Breast epithelium (tissue), 4 donors: Measurements from ENCODE around the gene LPAR2. TPM values are rescaled to one million over a fixed set of nuclear protein-coding genes. Genes with fewer than 3 reads are reported as not detected.
"Not testable (repeated sequence)": the region's sequence is repeated elsewhere in the genome, so short reads cannot be mapped to it uniquely, and the experiment has no call there.

Source experiments
- DNase-seq, 2 donors: peaks; one replicate each; pipeline ENCODE4 v3.0.0-alpha.2; 2019; ENCODE audit warnings: low spot score in 2 of 2
- H3K27ac ChIP-seq, 2 donors: fragments of 200-600 bp; sonication (generic) in 1 of 2; one replicate each; pipeline ENCODE4 v1.5.1; 2016 to 2019; ENCODE audit warnings: mild to moderate bottlenecking in 1 of 2
- H3K27me3 ChIP-seq, 2 donors: fragments of 200-600 bp; sonication (generic) in 1 of 2; one replicate each; pipeline versions ENCODE4 v1.5.1 to v1.6.0; 2017 to 2019; ENCODE audit warnings: control low read depth in 1 of 2, mild to moderate bottlenecking in 1 of 2
- H3K36me3 ChIP-seq: fragments of 200-600 bp; one replicate; pipeline ENCODE4 v1.5.1; 2019
- H3K4me1 ChIP-seq, 2 donors: fragments of 200-600 bp; sonication (generic); one replicate each; pipeline ENCODE4 v1.5.1; 2016 to 2019; ENCODE audit warnings: control low read depth in 1 of 2
- H3K4me3 ChIP-seq, 3 donors: fragments of 200-600 bp; sonication (generic); 1 replicate in 2 of 3; 2 replicates in 1 of 3; pipeline ENCODE4 v1.5.1; 2016 to 2019; ENCODE audit warnings: mild to moderate bottlenecking in 3 of 3, moderate library complexity in 2 of 3
- H3K9me3 ChIP-seq, 2 donors: fragments of 200-600 bp; sonication (generic) in 1 of 2; one replicate each; pipeline ENCODE4 v1.5.1; 2016 to 2019; ENCODE audit warnings: control low read depth in 1 of 2
- CTCF ChIP-seq, 3 donors: fragments of 450-650 bp; IDR thresholded peaks; one replicate each; pipeline ENCODE4 v1.5.1; 2016 to 2017; ENCODE audit warnings: antibody characterized with exemption in 3 of 3, mild to moderate bottlenecking in 3 of 3, moderate library complexity in 3 of 3
- POLR2A ChIP-seq: fragments of 450-650 bp; IDR thresholded peaks from one replicate; pipeline ENCODE4 v1.6.1; 2016; ENCODE audit warnings: antibody characterized with exemption, mild to moderate bottlenecking, moderate library complexity
- POLR2AphosphoS5 ChIP-seq, 3 donors: sonication (generic); formaldehyde crosslinking; IDR thresholded peaks; one replicate each; pipeline ENCODE4 v1.6.1; 2017; ENCODE audit warnings: antibody characterized with exemption in 3 of 3
- intact Hi-C: fragments of 100-400 bp; cut with DNase I; formaldehyde crosslinking; loops from one replicate; pipeline ENCODE4 v1.15.1; 2023; ENCODE audit warnings: low total_unique reads
- total RNA-seq, 3 donors: library from RNA; depleted of rRNA; stranded (reverse); fragments of >200 nt; gene quantifications; one replicate each; pipeline ENCODE4 v1.1.0, GENCODE V29; 2016

Gene LPAR2
- total RNA-seq, 3 donors from 2014 or later, result 3.2 to 17.1 (median 16.4) TPM

DNA sequence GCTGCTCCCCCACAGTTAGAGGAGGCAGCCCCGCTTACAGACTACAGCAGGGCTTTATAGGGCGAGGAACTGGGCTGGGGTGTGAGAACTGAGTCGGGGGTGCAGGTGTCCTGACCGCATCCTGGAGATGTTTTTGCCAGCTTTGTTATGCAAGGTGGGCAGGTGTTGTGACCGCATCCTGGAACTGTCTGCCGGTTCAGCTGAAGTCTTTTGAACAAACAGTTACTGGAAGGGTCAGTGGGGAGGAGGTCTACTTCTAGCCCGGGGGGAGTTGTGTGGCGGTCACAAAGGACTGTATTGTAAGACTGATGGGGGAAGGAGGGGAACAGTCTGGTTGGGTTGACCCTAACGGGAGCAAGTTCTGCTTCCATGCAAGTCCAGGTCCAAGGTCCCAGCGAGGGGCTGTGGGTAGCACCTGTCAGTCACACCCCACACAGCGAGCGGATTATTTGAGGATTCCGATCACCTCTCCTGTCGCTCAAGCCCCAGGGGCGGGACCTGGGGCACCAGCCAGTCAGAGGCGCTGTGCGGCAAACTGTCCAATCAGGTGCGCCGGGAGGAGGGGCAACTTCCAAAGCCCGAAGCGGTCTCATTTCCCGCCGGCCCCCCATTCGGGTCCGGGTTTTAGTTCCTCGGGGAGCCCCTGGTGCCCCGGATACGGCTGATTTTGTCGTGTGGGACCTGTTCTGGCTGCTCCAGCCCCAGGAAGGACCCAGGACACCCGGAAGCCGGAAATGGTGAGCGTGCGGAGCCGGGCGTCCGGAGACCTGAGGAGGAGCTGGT is 40.4 kb upstream of the LPAR2 start, which contains the start of gene ZNF101:
ZNF101 (plus strand) TSS at position 610 of the 783 bp plus-strand sequence; CDS start at position 735, 125 bp downstream.
- Histone ChIP-seq H3K9me3 (no peaks in the 10 kb centered on the region), H3K4me1 (no peaks in the 10 kb centered on the region), H3K27ac (peak within 1 kb of the TSS; percentile 91 to 93), H3K4me3 (peak within 1 kb of the TSS; percentile 84 to 94 (median 91)), H3K36me3 (no peaks in the 10 kb centered on the region), H3K27me3 (no peaks in the 10 kb centered on the region)
- DNase-seq, result peak; percentile 90 to 93
- no peak for TF ChIP-seq CTCF (IDR thresholded peaks at IDR 0.05)
- TF ChIP-seq POLR2AphosphoS5 (IDR thresholded peaks at IDR 0.05), result peak in 1 of 3 donors; percentile 61
- TF ChIP-seq POLR2A, result peak; percentile 54
- intact Hi-C loops, result no loop called here

DNA sequence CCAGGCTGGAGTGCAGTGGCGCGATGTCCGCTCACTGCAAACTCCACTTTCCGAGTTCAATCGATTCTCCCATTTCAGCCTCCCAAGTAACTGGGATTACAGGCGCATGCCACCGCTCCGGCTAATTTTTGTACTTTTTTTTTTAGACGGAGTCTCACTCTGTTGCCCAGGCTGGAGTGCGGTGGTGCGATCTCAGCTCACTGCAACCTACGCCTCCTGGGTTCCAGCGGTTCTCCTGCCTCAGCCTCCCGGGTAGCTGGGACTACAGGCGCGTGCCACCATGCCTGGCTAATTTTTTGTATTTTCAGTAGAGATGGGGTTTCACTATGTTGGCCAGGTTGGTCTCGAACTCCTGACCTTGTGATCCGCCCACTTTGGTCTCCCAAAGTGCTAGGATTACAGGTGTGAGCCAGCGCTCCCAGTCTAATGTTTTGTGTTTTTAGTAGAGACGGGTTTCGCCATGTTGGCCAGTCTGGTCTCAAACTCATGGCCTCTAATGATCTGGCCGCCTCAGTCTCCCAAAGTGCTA is 37.5 kb upstream of the LPAR2 start:
- DNase-seq, H3K27me3 ChIP-seq, H3K36me3 ChIP-seq, H3K9me3 ChIP-seq, H3K4me3 ChIP-seq, H3K27ac ChIP-seq, intact Hi-C loops: not testable (repeated sequence)
- peaks cover 10 to 11% of the 10 kb centered on the region in 2 donors for H3K4me1 ChIP-seq

DNA sequence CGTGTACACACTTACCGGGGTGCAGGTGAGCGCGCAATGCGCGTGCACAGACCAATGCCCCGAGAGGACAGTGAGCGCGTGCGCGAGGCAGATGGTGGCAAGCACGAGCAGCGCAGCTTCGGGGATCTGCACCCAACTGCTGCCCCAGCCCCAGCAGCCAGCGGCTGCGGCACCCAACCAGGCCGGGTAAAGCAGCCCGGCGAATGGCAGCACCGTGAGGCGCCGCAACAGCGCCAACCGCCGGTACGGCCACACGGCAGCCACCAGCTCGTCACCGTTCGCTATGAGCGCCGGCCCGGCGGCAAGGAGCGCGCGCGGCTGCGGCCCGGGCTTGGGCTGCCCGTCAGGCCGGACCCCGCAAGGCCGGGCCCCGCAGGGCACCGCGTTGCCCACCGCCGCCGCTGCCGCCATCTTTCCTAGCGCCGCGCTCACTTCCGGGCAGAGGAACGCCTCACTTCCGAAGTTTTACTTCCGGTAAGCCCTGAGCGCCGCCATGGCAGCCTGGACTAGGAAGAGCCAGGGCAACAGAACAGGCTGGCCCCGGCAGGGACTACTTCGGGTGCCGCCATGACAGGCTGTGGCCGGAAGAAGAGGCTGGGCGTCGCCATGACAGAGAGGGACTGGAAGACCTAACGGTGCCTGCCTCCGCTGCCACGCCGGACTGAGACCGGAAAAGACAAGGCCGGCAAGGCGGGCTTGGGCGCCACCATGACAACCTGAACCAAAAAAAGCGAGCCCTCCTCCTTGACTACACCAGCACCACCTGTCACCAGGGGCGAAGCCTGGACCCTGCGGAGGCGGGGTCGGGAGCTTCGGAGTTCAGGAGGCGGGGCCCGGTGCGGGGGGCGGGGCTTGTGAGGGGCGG is 35.5 kb upstream of the LPAR2 start, which contains the start of gene ATP13A1:
ATP13A1 (minus strand) TSS at position 421 of the 865 bp plus-strand sequence; CDS start at position 411, 10 bp downstream.
- H3K36me3 ChIP-seq, result no peaks in the 10 kb centered on the region
- H3K4me3 ChIP-seq, result peak within 1 kb of the TSS; percentile 70 to 98 (median 94)
- H3K27me3 ChIP-seq, result no peaks in the 10 kb centered on the region
- peak; percentile 94 to 98 for DNase-seq
- H3K4me1 ChIP-seq, result peaks cover 10 to 11% of the 10 kb centered on the region in 2 donors
- peak within 1 kb of the TSS; percentile 90 to 95 for H3K27ac ChIP-seq
- intact Hi-C loops, result no loop called here
- no peaks in the 10 kb centered on the region for H3K9me3 ChIP-seq
- TF ChIP-seq CTCF (IDR thresholded peaks at IDR 0.05) (peak in 1 of 3 donors; percentile 27), POLR2A (no peak), POLR2AphosphoS5 (IDR thresholded peaks at IDR 0.05) (peak; percentile 75 to 85 (median 85))

DNA sequence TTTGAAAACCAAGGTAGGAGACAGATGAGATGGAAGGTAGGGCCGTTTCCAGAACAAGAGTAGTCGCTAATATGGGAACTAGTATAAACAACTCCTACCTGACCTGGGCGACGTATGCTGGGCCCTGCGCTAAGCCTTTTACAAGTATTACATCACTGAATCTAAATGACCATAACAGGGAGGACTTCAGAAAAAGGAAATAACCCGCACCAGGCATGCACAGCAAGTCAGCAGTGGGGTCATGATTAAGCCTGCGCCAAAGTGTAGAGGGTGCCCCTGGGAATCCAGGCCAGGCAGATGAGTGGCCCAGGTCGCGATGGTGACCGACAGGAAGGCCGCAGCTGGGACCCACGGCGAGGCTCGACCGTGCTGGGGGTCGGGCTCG is 34.8 kb upstream of the LPAR2 start:
- intact Hi-C loops, result no loop called here

More for the DNA sequence above, 34.8 kb upstream of the LPAR2 start:
- no peak for TF ChIP-seq POLR2AphosphoS5 (IDR thresholded peaks at IDR 0.05)
- no peak for TF ChIP-seq POLR2A
- no peak for TF ChIP-seq CTCF (IDR thresholded peaks at IDR 0.05)
- H3K27ac ChIP-seq, result peak overlapping the region; percentile 90 to 95
- peak overlapping the region; percentile 70 to 98 (median 94) for H3K4me3 ChIP-seq
- no peak for DNase-seq
- H3K4me1 ChIP-seq, result peaks cover 10 to 11% of the 10 kb centered on the region in 2 donors
- no peaks in the 10 kb centered on the region for H3K9me3 ChIP-seq
- no peaks in the 10 kb centered on the region for H3K36me3 ChIP-seq
- no peaks in the 10 kb centered on the region for H3K27me3 ChIP-seq
